ENCODE data around the gene RNASE1.
A peak's percentile ranks its signal among the peaks of the same experiment; 100 is the strongest.
"Not testable (repeated sequence)": the region's sequence is repeated elsewhere in the genome, so short reads cannot be mapped to it uniquely, and the experiment has no call there.

Gene RNASE1

GRCh38 chr14:20802341-20803084 lies at the start of gene RNASE1:
TSS of gene RNASE1 (minus strand) at chr14:20802844. CDS start at chr14:20802068, 776 bp downstream.
- peak; percentile 94 for DNase-seq (ENCODE audit: low spot score)

DNA sequence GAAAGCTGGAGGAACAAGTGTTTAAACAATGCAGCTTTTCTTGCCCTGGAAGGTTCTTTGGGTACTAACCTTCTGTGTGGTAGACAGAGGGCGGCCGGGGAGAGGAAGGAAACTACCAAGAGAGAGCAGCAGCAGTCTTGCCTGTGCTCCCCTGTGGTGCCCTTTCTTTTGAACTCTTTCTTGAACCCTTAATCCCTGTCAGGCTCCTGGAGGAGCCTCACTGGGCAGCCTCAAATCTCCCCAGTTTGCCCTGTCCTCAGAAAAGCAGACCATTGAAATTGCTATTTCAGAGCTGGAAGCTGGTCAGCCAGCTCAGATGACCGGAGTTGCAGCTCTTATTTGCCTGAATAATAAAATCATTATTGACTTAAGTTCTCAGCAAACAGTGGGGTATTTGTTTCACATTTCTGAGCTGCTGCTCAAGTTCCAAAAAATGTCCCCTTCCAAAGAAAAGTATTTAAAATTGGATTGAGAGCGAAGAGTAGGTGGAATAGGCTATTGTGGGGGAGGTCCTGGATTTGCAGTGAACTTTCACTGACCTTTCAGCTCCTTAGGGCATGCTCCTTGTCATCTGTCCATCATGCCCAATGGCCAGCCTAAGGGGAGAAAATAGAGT lies 46.4 kb upstream of the RNASE1 start:
- DNase-seq (ENCODE audit: low spot score) = peak; percentile 75

DNA sequence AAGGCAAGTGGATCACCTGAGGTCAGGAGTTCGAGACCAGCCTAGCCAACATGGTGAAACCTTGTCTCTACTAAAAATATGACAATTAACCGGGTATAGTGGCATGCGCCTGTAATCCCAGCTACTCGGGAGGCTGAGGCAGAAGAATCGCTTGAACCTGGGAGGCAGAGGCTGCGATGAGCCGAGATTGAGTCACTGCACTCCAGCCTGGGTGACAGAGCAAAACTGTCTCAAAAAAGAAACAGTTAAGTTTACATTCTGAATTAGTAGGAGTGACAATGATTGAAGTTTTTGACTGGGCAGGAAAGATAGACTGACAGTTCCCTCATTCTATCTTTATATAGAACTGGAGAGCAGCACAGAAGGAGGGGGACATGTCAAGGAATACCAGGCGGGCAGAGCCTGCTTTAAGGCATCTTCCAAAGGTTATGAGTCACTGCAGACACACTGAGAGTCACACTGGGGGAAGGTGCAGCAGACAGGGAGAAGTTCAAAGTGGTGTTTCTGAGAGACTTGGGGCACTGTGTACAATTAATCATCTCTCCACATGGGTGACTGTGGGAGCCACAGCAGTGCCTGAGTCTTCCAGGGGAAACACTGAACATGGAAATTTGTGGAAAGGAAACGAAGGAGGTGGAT lies 45.8 kb upstream of the RNASE1 start:
- DNase-seq (ENCODE audit: low spot score) = no peak

DNA sequence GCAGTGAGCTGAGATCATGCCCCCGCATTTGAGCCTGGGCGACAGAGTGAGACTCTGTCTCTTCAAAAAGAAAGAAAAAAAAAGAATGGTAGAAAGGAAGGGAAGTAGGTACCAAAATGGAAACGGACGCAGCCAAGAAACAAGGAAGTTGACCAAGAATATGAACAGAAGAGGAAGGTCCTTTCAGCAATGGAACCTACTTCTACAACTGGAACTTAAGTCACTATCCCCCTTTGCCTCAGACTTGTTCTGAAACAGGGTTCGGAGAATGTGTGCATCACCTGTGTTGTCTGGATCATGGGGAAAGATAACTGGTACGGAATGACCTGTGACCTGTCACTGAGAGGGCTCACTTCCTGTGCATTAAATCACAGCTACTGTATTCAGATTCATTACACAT lies 43.9 kb upstream of the RNASE1 start:
- DNase-seq (ENCODE audit: low spot score) = no peak

DNA sequence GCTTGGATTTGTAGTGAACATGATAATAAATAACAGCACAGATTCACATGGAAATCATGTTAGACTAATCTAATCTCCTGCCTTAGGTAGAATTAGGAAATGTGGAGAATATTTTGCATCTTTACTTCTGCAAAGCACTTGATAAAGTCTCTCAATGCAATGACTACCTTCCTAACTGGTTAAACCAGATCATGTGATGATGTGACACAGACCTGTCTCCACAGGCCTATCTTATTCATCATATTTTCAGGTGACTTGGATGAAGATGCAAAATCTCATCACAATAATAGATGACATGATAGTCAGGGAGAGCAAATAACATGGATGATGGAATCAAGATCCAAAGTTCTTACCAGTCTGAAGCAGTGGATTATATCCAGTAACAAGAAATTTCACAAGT lies 38.5 kb upstream of the RNASE1 start:
- no peak for DNase-seq (ENCODE audit: low spot score)

GRCh38 chr14:20837831-20838230 lies 35.2 kb upstream of the RNASE1 start:
- no peak for DNase-seq (ENCODE audit: low spot score)

GRCh38 chr14:20836668-20837338 lies 34.2 kb upstream of the RNASE1 start:
- peak; percentile 58 for DNase-seq (ENCODE audit: low spot score)

GRCh38 chr14:20834899-20835298 lies 32.3 kb upstream of the RNASE1 start:
- DNase-seq (ENCODE audit: low spot score) = no peak

DNA sequence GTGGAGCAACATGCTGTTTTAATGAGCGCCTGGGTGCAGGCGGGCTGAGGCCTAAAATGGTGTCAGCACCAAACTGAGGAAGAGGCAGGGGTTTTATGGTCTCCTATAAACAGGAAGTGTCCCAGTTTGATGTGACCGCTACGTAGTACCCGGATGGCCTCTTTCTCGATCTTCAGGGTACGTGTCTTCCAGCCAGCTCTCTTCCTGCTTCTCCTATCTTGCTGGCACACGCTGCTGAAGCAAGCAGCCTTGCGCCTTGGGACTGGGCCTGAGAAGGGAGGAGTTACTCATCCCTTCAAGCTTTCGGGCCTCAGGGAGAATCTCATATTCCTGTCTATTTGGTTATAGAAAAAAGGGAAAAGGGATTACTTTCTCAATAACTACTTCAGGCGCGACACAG lies 28.2 kb upstream of the RNASE1 start:
- no peak for DNase-seq (ENCODE audit: low spot score)

DNA sequence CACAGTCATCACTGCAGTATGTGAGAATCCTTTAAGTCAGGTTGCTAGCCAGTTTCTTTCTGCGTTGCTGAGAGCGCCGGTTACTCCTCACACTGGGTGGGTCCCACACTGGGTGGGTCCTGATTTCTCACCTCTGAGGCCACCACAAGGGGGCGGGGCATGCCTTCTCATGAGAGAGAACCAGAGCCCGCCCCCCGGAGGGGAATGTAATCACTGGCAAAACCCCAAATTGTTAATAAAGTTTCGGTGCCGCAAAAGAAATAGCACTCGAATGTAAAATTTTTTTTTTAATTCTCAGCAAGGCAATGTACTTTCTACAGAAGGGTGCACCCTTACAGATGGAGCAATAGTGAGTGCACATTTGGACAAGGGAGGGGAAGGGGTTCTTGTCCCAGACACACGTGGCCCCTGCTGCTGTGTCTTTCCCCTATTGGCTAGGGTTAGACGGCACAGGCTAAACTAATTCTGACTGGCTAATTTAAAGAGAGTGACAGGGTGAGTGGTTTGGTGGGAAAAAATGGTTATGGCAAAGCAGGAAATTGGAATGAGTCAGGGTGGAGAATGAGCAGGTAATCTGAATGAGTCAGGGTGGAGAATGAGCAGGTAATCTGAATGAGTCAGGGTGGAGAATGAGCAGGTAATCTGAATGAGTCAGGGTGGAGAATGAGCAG lies 25.5 kb upstream of the RNASE1 start:
- not testable (repeated sequence) for DNase-seq (ENCODE audit: low spot score)

- no peak for DNase-seq (ENCODE audit: low spot score)
Observed at GRCh38 chr14:20827326-20827725, 24.7 kb upstream of the RNASE1 start.

DNA sequence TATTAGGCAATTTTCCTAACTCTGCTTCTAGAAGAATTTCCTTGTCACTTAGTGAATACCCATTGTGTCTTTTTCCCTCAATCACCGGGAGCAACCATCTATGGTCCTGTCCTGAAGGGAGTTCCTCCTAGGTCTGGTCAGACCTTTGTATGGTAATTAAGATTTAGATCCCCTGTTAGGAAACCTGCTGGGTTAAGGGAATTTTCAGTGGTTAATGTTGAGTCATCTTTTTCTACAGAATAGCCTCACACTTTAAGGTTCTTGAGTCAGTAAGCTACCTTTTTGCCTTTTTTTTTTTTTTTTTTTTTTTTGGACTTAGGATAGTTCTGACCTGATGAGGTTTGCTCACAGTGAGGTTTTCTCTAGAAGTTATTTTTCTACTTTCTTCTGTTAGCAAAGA lies 24.0 kb upstream of the RNASE1 start:
- not testable (repeated sequence) for DNase-seq (ENCODE audit: low spot score)

- peak; percentile 42 for DNase-seq (ENCODE audit: low spot score)
Observed at GRCh38 chr14:20823859-20824258, 21.2 kb upstream of the RNASE1 start.

GRCh38 chr14:20821521-20822108 lies 19.0 kb upstream of the RNASE1 start:
- DNase-seq (ENCODE audit: low spot score) = not testable (repeated sequence)

GRCh38 chr14:20820063-20820904 lies 17.6 kb upstream of the RNASE1 start:
- DNase-seq (ENCODE audit: low spot score) = no peak

DNA sequence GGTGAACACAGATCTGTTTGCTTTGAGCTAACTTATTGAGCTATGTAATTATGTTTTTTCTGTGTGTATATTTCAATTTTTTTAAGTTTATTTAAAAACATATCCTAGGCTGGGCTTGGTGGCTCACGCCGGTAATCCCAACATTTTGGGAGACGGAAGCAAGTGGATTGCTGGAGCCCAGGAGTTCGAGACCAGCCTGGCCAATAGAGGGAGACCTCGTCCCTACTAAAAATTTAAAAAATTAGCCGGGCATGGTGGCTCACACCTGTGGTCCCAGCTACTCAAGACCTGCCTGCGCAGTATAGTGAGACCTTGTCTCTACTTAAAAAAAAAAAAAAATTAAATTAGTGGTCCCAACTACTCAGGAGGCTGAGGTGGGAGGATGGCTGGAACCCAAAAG lies 16.2 kb upstream of the RNASE1 start:
- DNase-seq (ENCODE audit: low spot score) = no peak

- DNase-seq (ENCODE audit: low spot score) = not testable (repeated sequence)
Observed at GRCh38 chr14:20815946-20816345, 13.3 kb upstream of the RNASE1 start.

DNA sequence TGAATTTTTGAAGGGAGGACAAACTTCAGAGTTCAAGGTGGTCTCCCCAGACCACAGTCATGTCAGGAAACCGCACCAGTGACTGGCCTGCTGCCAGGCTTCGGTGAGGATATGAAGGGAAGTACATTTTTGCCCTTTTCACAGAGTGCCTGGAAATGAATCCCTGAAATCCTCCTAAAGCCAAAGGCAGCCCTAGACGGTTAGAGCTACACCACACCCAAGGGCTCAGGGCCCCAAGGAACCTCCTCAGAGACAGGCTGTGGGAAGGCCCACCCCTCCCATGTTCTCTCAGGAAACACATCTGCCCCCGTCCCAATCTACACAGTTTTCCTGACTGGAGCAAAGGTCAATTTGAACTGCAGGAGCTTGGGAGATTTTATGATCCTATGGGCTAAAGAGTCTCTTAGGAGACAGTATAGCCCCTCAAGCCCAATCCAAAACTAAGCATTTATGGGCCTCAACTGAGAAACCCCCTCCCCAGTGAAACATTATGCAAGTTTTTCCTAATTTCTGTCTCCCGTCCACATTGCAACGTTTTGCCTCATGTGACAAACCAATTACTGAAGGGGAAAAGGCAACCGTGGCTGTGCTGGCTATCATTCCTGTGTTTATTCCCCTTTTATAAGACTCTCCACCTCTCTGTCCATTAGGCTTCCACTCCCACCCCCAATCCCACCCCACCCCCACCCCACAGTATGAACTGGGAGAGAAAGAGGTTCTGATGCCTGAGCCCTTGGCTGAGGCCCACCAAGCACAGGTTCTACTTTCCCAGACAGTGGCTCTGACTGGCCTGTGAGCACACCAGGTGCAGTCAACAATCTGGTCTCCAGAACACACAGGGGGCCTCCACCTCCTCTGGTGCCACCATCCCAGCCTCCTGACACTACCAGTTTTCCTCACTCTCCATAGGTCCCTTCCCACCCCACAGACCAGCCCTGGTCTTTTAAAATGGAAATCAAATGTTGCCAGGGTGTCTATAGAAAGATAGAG lies 9.6 kb upstream of the RNASE1 start:
- no peak for DNase-seq (ENCODE audit: low spot score)

DNA sequence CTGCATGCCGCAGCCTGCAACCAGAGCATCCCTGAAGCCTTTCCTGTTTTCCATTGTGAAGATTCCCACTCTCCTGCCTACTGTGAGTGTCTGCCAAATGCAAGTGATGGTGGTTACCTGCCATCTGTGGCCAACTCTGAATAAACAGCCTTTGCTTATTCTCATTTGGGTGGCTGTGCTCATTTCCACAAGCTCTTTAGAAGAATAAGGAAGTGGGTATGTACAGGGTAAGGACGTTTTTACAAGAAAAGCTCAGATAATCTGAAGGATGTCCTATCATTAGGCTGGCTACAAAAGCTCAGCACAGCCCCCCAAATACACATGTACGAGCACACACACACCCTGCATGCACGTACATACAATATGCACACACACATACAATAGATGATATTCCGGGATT lies 7.3 kb upstream of the RNASE1 start:
- DNase-seq (ENCODE audit: low spot score) = no peak

DNA sequence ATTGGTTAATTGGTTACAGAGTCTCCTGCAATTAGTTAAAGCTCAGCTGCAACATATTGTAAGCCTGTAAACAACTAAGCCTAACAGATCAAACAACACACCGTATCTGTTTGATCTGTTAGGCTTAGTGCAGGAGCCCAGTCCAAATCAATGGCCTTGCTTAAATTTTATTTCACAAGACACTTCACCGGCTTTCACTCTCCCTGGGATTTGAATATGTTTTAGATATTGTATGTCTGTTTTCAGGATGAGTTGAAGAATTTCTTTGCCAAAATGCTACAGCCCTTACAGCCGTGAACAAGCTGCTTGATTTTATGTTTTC lies 5.5 kb upstream of the RNASE1 start:
- DNase-seq (ENCODE audit: low spot score) = no peak
